HG03439 (cell line): ENCODE data around the gene TBC1D2B.

ENCODE experiments used
- ATAC-seq: cut with Tn5 transposase; IDR thresholded peaks from one replicate; pipeline ENCODE4 v1.9.1; 2021; ENCODE audit warnings: mild to moderate bottlenecking, moderate library complexity; ENCODE audit not compliant: unreplicated experiment

The TBC1D2B gene

GRCh38 chr15:78097667-78098066 lies 20.2 kb upstream of the TBC1D2B start:
- ATAC-seq: no peak

GRCh38 chr15:78093242-78094020 lies 15.9 kb upstream of the TBC1D2B start:
- ATAC-seq: no peak

- no peak for ATAC-seq
These were observed 14.9 kb upstream of the TBC1D2B start, which contains the start of gene SH2D7 for GRCh38 chr15:78092261-78093041. TSS of gene SH2D7 (plus strand) at chr15:78092561. CDS start at chr15:78092585, 24 bp downstream.

- no peak for ATAC-seq
These were observed 13.0 kb upstream of the TBC1D2B start for GRCh38 chr15:78090422-78091063.

GRCh38 chr15:78088773-78089080 lies 11.2 kb upstream of the TBC1D2B start:
- no peak for ATAC-seq

- no peak for ATAC-seq
These were observed 10.7 kb upstream of the TBC1D2B start for GRCh38 chr15:78087951-78088772.

GRCh38 chr15:78085928-78086327 lies 8.4 kb upstream of the TBC1D2B start:
- ATAC-seq: no peak

- no peak for ATAC-seq
These were observed 6.9 kb upstream of the TBC1D2B start for GRCh38 chr15:78084449-78084750.

- ATAC-seq: no peak
These were observed 6.4 kb upstream of the TBC1D2B start for GRCh38 chr15:78083687-78084448.

- ATAC-seq: no peak
These were observed 5.7 kb upstream of the TBC1D2B start for GRCh38 chr15:78083186-78083585.

- no peak for ATAC-seq
These were observed 5.2 kb upstream of the TBC1D2B start for GRCh38 chr15:78082743-78083110.

- ATAC-seq: no peak
These were observed 4.7 kb upstream of the TBC1D2B start for GRCh38 chr15:78082106-78082742.

- no peak for ATAC-seq
These were observed 2.6 kb upstream of the TBC1D2B start for GRCh38 chr15:78080088-78080460.

GRCh38 chr15:78079298-78080087 lies 2.0 kb upstream of the TBC1D2B start:
- no peak for ATAC-seq

- ATAC-seq: no peak
These were observed 330 bp upstream of the TBC1D2B start for GRCh38 chr15:78077871-78078210.

- no peak for ATAC-seq
These were observed 1.1 kb downstream of the TBC1D2B start for GRCh38 chr15:78076231-78077052.

- ATAC-seq: no peak
These were observed 1.9 kb downstream of the TBC1D2B start for GRCh38 chr15:78075490-78076230.
